ENCODE data around the gene KCNQ1OT1.

- TF ChIP-seq POLR2AphosphoS5 (IDR thresholded peaks at IDR 0.05) (no peak), CTCF (IDR thresholded peaks at IDR 0.05 in 8 of 11, conservative IDR thresholded peaks at IDR 0.05 in 3 of 11) (no peak)
Observed at GRCh38 chr11:2698386-2699184, 1.2 kb downstream of the KCNQ1OT1 start.
